H1 (cell line): Measurements from ENCODE around the gene COX5A.

ENCODE experiments used
- BCL11A ChIP-seq, 2 experiments: IDR thresholded peaks; one replicate each; pipeline ENCODE4 v1.6.1; 2011; ENCODE audit warnings: low read depth in 2 of 2, low read length in 2 of 2, mild to moderate bottlenecking in 2 of 2
- CEBPB ChIP-seq: IDR thresholded peaks from 2 replicates; pipeline ENCODE4 v1.6.1; 2012; ENCODE audit warnings: low read depth, low read length
- EZH2 ChIP-seq: fragments of 200-600 bp; sonication (generic); IDR thresholded peaks from 2 replicates; pipeline ENCODE4 v1.7.1; 2012; ENCODE audit warnings: low read depth, mild to moderate bottlenecking, moderate library complexity, low read length, inconsistent platforms; ENCODE audit not compliant: severe bottlenecking
- POLR2A ChIP-seq, 2 experiments: IDR thresholded peaks; 1 replicate in 1 of 2; 2 replicates in 1 of 2; pipeline ENCODE4 v1.6.1; 2011; ENCODE audit warnings: low read depth in 2 of 2, low read length in 2 of 2, mild to moderate bottlenecking in 2 of 2; ENCODE audit errors: control extremely low read depth in 1 of 2
- POLR2AphosphoS5 ChIP-seq: IDR thresholded peaks from 2 replicates; pipeline ENCODE4 v1.6.1; 2011; ENCODE audit warnings: low read depth, low read length
- RAD21 ChIP-seq, 2 experiments: IDR thresholded peaks in 1 of 2; conservative IDR thresholded peaks in 1 of 2; 2 replicates each; pipeline ENCODE4 v1.6.1; 2011; ENCODE audit warnings: low read depth in 2 of 2, low read length in 2 of 2, improper control_type of control experiment in 1 of 2, inconsistent platforms in 1 of 2, mild to moderate bottlenecking in 1 of 2, moderate library complexity in 1 of 2
- SP1 ChIP-seq: IDR thresholded peaks from 2 replicates; pipeline ENCODE4 v1.6.1; 2011; ENCODE audit warnings: low read depth, low read length
- TAF7 ChIP-seq: optimal IDR thresholded peaks from 2 replicates; pipeline ENCODE3; 2011; ENCODE audit warnings: low read depth, mild to moderate bottlenecking, inconsistent platforms, low read length, moderate library complexity, borderline replicate concordance
- TCF12 ChIP-seq: IDR thresholded peaks from 2 replicates; pipeline ENCODE4 v1.6.1; 2011; ENCODE audit warnings: low read depth, mild to moderate bottlenecking, low read length
- ZNF274 ChIP-seq: IDR thresholded peaks from 2 replicates; pipeline ENCODE4 v1.7.0; 2012; ENCODE audit warnings: low read length, borderline replicate concordance; ENCODE audit errors: extremely low read depth
- TF ChIP-seq, protein P1 (sequence below), 3 experiments: IDR thresholded peaks; 1 replicate in 2 of 3; 2 replicates in 1 of 3; pipeline versions ENCODE4 v1.5.1 to v1.6.1; 2011; ENCODE audit warnings: low read length in 3 of 3, mild to moderate bottlenecking in 3 of 3, inconsistent platforms in 2 of 3, low read depth in 1 of 3, moderate library complexity in 1 of 3; ENCODE audit not compliant: insufficient read depth in 1 of 3; ENCODE audit errors: control extremely low read depth in 1 of 3

DNA sequence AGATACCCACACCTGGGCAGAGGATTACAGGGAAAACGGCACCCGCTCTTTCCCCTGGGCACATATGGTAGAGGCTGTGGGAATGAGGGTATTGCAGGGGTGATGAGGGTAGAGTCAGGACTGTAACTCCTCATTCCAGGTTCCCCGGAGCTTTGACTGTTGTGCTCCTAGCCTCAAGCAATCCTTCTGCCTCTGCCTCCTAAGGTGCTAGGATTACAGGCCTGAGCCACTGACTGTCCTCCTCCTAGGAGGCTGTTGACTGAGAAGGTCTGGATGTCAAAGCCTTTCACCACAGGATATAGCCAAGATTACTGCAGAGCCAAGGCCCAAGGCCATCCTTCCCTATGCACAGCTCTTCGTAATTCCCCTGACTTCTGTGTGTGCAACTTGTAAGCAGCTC lies 49.2 kb downstream of the COX5A start:
- TF ChIP-seq, protein P1, sequence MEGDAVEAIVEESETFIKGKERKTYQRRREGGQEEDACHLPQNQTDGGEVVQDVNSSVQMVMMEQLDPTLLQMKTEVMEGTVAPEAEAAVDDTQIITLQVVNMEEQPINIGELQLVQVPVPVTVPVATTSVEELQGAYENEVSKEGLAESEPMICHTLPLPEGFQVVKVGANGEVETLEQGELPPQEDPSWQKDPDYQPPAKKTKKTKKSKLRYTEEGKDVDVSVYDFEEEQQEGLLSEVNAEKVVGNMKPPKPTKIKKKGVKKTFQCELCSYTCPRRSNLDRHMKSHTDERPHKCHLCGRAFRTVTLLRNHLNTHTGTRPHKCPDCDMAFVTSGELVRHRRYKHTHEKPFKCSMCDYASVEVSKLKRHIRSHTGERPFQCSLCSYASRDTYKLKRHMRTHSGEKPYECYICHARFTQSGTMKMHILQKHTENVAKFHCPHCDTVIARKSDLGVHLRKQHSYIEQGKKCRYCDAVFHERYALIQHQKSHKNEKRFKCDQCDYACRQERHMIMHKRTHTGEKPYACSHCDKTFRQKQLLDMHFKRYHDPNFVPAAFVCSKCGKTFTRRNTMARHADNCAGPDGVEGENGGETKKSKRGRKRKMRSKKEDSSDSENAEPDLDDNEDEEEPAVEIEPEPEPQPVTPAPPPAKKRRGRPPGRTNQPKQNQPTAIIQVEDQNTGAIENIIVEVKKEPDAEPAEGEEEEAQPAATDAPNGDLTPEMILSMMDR (IDR thresholded peaks at IDR 0.05; ENCODE audit: control extremely low read depth in 1 of 3, insufficient read depth in 1 of 3, low read depth in 1 of 3, low read length in 3 of 3): no peak
- TF ChIP-seq TCF12: no peak
- no peak for TF ChIP-seq POLR2A (IDR thresholded peaks at IDR 0.05; ENCODE audit: control extremely low read depth in 1 of 2, low read depth in 2 of 2, low read length in 2 of 2)
- no peak for TF ChIP-seq POLR2AphosphoS5
- no peak for TF ChIP-seq CEBPB
- TF ChIP-seq RAD21 (IDR thresholded peaks at IDR 0.05 in 1 of 2, conservative IDR thresholded peaks at IDR 0.05 in 1 of 2; ENCODE audit: low read depth in 2 of 2, low read length in 2 of 2): no peak
- TF ChIP-seq EZH2: no peak
- TF ChIP-seq BCL11A (IDR thresholded peaks at IDR 0.05; ENCODE audit: low read depth in 2 of 2, low read length in 2 of 2): no peak
- TF ChIP-seq SP1: no peak
- no peak for TF ChIP-seq TAF7
- no peak for TF ChIP-seq ZNF274
